GM10266 (cell line): ENCODE data around the gene GLS.

Source experiments
- DNase-seq: peaks from one replicate; pipeline ENCODE4 v3.0.0; 2012; ENCODE audit errors: extremely low spot score
- CTCF ChIP-seq: IDR thresholded peaks from 2 replicates; pipeline ENCODE4 v1.5.1; 2012; ENCODE audit warnings: mild to moderate bottlenecking, low read depth; ENCODE audit not compliant: control insufficient read depth, insufficient read depth; ENCODE audit errors: missing control alignments

Gene GLS

GRCh38 chr2:190904640-190905261 is 24.1 kb downstream of the GLS start:
- no peak for DNase-seq
- TF ChIP-seq CTCF = no peak

GRCh38 chr2:190908532-190908931 is 27.9 kb downstream of the GLS start:
- no peak for DNase-seq
- no peak for TF ChIP-seq CTCF

- no peak for DNase-seq
Measured at GRCh38 chr2:190909680-190910079, 29.1 kb downstream of the GLS start.

GRCh38 chr2:190910341-190911136 is 29.9 kb downstream of the GLS start:
- no peak for DNase-seq
- no peak for TF ChIP-seq CTCF

More at GRCh38 chr2:190909680-190910079, 29.1 kb downstream of the GLS start:
- TF ChIP-seq CTCF = no peak

GRCh38 chr2:190911813-190912212 is 31.2 kb downstream of the GLS start:
- peak; percentile 14 for DNase-seq
- no peak for TF ChIP-seq CTCF

GRCh38 chr2:190912726-190913125 is 32.1 kb downstream of the GLS start:
- DNase-seq = no peak
- no peak for TF ChIP-seq CTCF

GRCh38 chr2:190913725-190914124 is 33.1 kb downstream of the GLS start:
- no peak for TF ChIP-seq CTCF

More at GRCh38 chr2:190913725-190914124, 33.1 kb downstream of the GLS start:
- no peak for DNase-seq
